ENCODE results near the gene HOXD11. TPM values are rescaled to one million over a fixed set of nuclear protein-coding genes. Genes with fewer than 3 reads are reported as not detected.

Gene HOXD11
- total RNA-seq, 4 donors from 2014 or later: 0.24 TPM; not detected in 3

DNA sequence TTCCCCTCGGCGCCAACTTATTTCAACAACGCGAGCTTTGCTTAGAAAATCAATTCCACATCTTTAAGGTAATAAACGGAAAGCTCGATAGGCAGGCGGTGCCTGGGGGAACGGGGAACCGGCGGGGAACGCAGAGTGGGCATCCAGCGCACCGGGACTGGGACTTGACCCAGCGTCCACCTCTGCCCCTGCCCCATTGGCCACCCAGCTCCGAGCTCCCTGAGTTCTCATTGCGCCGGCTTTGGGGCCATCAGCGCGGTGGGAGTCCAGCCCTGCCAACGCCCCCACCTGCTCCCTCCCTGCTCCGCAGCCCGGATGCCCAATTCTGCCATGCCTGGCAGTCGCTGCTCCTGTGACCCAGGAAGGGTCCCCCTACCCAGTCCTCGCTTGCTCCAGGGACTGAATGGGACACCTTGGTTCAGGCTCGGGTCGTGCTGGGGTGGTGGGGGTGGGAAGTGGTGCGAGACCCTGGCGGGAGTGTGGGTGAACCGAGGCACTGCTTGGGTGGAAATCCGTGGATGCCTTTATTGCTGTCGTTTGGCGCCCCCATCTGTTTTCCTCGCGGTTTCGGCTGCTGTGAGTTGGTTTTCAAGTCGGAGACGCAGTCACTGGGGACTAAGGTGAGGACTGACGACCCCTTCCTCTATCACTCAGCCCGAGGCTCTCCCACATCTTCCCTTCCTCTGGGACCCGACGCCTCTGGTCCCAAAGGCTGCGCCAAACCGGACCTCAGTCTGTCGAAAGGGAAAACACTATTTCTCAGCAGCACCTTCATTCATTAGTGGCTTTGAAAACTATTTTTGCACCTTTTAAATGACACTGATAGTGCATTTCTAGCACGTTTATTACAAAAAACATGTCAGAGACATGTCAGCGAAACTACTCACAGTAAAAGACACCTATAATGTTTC is 21.0 kb upstream of the HOXD11 start:
- in situ Hi-C loops (cut with MboI; ENCODE audit: low sequenced_read_pairs in 4 of 4): loop anchor here in 2 of 4 donors (25.0 kb wide), 1 partner anchor 724 kb away; no protein-coding TSS in a partner anchor
- Histone ChIP-seq H3K4me1 (peaks cover 3 to 19% of the 10 kb centered on the region in 2 donors), H3K27me3 (peaks cover 97 to 100% (median 97%) of the 10 kb centered on the region in 3 donors), H3K4me3 (peak overlapping the region in 3 of 4 donors; percentile 13 to 31 (median 28)), H3K36me3 (no peaks in the 10 kb centered on the region), H3K27ac (no peak overlapping the region), H3K9me3 (no peaks in the 10 kb centered on the region)
- intact Hi-C loops (cut with DNase I; ENCODE audit: low total_unique reads): loop anchor here (1.0 kb wide), 1 partner anchor 396 kb away; no protein-coding TSS in a partner anchor
- no peak for ATAC-seq
- no peak for DNase-seq
- no peak for TF ChIP-seq POLR2A (IDR thresholded peaks at IDR 0.05)
- peak in 4 of 5 experiments; percentile 29 to 54 (median 46) for TF ChIP-seq CTCF (IDR thresholded peaks at IDR 0.05 in 4 of 5, conservative IDR thresholded peaks at IDR 0.05 in 1 of 5)

DNA sequence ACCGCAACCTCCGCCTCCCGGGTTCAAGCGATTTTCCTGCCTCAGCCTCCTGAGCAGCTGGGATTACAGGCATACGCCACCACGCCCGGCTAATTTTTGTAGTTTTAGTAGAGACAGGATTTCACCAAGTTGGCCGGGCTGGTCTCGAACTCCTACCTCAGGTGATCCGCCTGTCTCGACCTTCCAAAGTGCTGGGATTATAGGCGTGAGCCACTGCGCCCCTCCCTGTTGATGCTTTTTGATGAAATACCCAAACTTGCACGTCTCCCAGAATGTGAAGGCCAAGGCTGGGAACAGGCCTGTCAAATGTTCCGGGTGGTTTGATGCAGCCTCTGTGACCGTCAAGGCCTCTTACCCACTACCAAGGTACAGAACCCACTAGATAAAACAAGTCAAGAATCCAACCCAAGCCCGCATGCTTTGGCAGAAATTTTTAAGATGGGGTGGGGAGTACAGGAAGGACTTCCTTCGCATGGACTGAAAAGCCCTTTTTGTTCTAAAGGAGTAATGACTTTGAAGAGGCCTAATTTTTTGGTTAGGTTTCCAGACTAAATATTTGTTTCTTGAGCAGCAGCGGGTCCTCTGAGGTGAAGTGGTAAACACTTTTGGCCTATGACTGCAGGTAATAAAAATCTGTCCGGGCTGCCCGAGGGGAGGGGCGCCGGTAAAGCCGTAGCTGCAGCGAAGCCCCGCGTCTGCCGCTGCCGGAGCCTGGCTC is 19.6 kb upstream of the HOXD11 start:
- peaks cover 97 to 98% (median 97%) of the 10 kb centered on the region in 3 donors for H3K27me3 ChIP-seq
- ATAC-seq: no peak
- intact Hi-C loops (cut with DNase I; ENCODE audit: low total_unique reads): no loop called here
- TF ChIP-seq POLR2A (IDR thresholded peaks at IDR 0.05) (no peak), CTCF (IDR thresholded peaks at IDR 0.05 in 4 of 5, conservative IDR thresholded peaks at IDR 0.05 in 1 of 5) (no peak)
- H3K36me3 ChIP-seq: no peaks in the 10 kb centered on the region
- no peak overlapping the region for H3K4me3 ChIP-seq
- in situ Hi-C loops (cut with MboI; ENCODE audit: low sequenced_read_pairs in 4 of 4): loop anchor here in 2 of 4 donors (25.0 kb wide), 1 partner anchor 725 kb away; no protein-coding TSS in a partner anchor
- H3K27ac ChIP-seq: no peak overlapping the region
- peaks cover 3 to 19% of the 10 kb centered on the region in 2 donors for H3K4me1 ChIP-seq
- H3K9me3 ChIP-seq: no peaks in the 10 kb centered on the region
- DNase-seq: no peak

DNA sequence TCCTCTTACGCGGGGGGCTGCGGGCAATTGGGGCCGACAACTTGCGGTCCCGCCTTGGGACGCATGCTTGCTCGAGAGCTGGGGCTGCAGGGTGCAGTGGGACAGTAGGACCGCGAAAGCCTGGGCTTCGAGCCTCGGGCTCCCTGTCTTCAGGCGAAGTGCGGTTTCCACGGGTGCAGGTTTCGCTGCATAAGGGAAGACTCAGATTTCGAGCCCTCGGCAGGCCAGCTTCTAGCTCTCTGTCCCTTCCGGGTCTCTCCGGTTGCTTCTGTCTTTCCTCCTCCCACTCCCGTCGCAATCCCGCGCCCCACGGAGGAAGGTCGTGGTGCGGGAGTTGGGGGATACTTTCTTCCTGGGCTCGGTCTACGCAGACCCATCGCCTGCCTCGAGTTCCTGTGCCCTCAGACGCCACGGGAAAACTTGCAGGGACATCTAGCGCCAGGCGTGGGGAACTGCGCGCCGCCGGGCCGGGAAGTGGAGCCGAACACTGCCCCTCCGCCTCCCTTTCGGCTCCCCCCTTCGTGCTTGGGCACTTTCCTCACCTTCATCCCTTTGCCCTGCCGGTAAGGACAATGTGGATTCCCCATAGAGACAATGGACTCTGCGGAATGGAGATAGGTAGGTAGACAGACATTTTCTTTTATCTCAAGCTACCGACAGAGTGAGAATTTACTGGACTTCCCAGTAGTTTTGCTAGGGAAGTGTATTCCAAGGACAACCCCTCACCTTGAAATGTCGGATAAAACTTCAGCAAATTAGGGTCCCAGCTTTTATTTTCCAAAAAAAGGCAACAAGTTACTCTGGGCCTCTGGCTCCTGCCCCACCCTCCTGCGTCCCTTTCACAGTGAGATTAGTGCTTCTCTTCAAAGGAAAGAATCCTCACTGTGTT is 18.8 kb upstream of the HOXD11 start:
- in situ Hi-C loops (cut with MboI; ENCODE audit: low sequenced_read_pairs in 4 of 4): loop anchor here in 2 of 4 donors (25.0 kb wide), 1 partner anchor 726 kb away; no protein-coding TSS in a partner anchor
- Histone ChIP-seq H3K36me3 (no peaks in the 10 kb centered on the region), H3K27ac (no peak overlapping the region), H3K4me3 (peak overlapping the region in 3 of 4 donors; percentile 5 to 30 (median 27)), H3K9me3 (no peaks in the 10 kb centered on the region), H3K4me1 (peaks cover 6 to 14% of the 10 kb centered on the region in 2 donors), H3K27me3 (peaks cover 96 to 98% (median 97%) of the 10 kb centered on the region in 3 donors)
- intact Hi-C loops (cut with DNase I; ENCODE audit: low total_unique reads): no loop called here
- DNase-seq (peak in 1 of 2 donors; percentile 34), ATAC-seq (peak; percentile 63 to 71)
- no peak for TF ChIP-seq POLR2A (IDR thresholded peaks at IDR 0.05)
- peak; percentile 23 to 86 (median 61) for TF ChIP-seq CTCF (IDR thresholded peaks at IDR 0.05 in 4 of 5, conservative IDR thresholded peaks at IDR 0.05 in 1 of 5)

Data from gastrocnemius medialis (tissue), 4 donors.